HG03066 (cell line): Measurements from ENCODE around the gene TMEM163.
"Not testable (repeated sequence)": the region's sequence is repeated elsewhere in the genome, so short reads cannot be mapped to it uniquely, and the experiment has no call there.

Experiments used
- ATAC-seq: cut with Tn5 transposase; IDR thresholded peaks from one replicate; pipeline ENCODE4 v1.9.1; 2021; ENCODE audit warnings: low read depth; ENCODE audit not compliant: unreplicated experiment

The TMEM163 gene

DNA sequence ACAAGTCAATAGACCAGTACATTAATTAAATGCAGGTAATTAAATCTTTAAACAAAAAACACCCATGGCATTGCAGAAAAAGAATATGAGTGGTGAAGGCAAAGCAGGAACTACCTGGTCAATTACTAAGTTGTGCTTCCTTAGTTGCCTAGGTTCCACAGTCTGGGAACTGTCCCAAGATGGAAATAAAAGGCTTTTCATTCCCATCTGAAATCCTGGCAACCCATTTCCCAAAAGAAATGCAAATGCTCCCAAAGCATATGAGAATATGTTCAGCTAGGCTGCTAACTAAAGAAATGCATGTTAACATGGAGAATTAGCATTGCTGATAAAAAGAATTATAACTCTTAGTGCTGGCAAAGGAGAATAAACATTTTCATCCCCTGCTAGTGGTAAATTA is 177.8 kb downstream of the TMEM163 start:
- ATAC-seq = no peak

DNA sequence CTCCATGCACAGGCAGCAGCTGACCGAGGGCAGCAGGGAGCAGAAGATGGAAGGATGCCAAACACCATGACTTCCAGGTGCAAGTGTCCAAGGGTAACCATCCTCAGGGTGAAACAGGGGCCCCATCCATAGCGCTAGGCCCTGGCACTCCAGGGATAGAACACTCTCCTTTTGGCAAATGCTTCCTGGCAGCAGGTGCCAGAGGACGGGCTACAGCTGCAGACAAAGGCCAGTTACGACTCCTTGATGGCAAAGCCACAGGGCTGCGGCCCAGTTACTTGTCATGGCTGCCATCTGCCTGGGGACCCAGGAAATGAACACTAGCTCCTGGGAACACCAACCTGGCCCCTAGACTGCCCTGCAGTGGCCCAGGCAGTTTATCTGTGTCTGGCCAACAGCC is 178.8 kb downstream of the TMEM163 start:
- ATAC-seq = no peak

DNA sequence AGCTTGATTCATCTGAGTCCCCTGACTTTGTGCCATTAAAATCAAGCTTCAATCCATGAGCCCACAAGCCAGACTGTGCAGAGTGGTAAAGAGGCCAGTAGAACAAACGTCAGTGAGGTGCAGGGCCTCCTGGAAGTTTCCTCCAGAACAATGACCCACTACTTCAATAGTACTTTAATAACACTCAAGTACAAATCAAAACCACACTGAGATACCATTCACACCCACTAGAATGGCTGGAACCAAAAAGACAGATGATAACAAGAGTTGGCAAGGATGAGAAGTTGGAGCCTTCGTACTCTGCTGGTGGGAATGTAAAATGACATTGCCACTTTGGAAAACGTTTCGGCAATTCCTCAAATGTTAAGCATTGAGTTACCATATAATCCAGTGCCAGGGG is 181.1 kb downstream of the TMEM163 start:
- no peak for ATAC-seq

DNA sequence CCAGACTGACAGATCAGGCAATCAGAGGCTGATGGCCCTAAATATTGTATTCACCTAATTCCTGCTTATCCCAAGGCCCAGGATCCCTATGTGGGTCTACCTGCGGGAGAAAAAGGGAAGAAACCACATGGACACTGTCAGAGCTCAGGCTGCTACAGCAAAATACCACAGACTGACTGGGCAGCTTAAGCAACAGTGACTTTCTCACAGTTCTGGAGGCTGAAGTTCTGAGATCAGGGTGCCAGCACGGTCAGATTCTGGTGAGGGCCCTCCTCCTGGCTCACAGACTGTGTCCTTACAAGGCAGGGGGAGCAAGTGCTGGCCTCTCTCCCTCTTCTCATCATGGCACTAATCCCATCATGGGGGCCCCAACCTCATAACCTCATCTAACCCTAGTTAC is 181.7 kb downstream of the TMEM163 start:
- ATAC-seq = no peak

DNA sequence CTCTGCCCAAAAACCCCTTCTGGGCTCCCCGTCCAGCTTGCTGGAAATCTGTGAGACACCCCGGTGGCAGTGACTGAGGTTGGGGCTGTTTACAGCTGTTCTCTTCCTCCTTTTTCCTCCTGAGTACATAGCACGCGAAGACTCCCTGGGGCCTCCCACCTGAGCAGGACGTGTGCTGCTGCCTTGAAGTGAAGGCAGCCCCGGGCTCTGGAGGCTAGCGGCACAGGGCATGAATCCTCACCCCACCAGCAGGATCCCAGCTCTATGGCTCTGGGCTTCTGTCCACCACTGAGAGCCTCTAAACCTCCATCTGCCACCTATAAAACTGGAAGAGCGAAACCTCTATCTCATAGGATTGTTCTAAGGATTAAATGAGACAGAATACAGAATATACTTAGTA is 182.5 kb downstream of the TMEM163 start:
- no peak for ATAC-seq

DNA sequence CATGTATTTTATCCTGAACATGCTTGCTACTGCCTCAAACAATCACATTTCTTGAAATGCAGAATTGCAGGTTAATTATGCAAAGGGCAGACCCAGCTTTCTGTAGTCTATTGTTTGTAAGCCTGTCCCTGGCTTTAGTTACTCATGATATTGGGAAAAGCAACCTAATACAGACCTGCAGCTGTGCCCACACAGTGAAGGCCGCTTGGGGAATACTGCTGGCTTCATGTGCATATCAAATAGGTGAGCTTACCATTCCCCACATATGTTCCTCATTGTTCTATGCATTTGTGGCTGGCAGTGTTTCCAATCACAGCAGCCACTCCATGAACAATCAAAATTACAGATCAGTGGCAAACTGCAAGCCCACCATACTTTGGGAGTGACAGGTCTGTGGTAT is 186.3 kb downstream of the TMEM163 start:
- no peak for ATAC-seq

DNA sequence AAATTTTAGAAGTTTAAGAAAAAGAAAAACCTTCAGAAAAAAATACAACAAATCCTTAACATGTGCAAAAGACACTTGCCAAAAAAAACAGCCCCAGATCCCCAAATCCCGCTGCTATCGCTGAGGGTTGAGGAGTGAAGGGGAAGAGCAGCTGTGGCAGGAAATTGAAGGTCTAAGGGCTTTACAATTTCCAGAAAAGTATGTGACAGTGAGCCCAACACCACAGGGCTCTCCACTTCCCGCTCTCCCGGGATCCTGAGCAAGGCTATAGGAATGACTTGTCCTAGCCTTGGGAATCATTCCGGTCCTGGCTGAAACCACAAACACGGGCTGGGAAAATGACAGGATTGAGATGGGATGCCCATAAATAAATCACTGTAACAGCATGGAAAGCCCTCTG is 191.4 kb downstream of the TMEM163 start:
- no peak for ATAC-seq

DNA sequence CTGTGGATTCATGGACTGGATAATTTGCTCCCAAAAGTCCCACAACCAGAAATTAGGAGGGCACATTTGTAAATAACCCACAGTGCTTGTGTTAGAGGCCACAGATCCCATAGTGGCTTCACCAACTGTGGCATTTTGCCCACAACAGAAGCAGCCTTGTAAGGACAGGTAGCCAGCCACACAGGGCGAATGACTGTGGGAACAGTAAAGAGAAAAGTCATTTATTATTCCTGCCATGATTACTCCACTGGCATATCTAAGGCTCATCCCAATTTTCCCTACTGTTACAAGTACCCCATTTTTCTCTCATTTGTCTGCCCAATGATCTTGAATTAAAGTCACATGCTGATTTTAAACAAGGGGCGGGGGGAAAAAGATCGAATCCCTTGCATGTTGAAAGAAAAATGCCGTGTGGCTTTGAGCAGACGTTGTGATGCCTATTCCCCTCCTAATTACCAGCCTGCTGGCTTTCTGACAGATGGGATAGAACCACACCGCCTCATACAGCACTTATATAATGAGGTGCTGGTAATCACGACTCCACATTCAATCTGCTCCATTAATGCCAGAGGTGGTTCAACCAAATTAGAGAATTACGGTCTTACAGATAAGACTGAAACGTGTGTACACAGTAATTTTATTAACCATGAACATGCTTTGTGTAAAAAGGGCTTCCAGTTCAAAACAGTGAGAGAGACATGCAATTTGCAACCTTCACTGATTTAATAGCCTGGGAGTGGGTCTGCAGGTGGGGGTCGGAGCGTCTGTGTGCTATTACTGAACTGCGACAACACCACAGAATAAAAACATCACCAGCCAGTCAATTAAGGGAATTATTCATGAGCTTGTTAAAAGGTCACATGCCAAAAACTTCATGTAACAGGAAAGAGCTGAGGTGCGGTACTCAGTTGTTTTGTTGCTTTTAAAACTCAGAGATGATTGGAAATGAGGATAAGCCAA is 196.0 kb downstream of the TMEM163 start:
- no peak for ATAC-seq

DNA sequence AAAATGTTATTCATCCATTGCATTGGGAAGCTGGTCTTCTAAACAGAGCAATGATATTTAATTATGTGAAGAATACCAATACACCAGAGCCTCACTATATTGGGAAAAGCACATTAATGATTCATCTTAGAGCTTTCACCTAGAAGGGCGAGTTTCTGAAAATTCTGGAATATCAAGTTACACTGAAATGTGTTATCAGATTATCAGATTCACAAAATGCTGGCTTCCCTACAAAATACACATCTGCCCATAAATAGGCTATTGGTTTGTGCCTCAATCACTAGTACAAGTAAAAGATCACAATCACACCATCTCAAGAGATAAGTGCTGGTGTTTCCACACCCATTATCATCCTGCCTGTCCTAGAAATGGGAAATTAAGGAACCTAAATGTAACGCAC is 200.7 kb downstream of the TMEM163 start:
- ATAC-seq = no peak

DNA sequence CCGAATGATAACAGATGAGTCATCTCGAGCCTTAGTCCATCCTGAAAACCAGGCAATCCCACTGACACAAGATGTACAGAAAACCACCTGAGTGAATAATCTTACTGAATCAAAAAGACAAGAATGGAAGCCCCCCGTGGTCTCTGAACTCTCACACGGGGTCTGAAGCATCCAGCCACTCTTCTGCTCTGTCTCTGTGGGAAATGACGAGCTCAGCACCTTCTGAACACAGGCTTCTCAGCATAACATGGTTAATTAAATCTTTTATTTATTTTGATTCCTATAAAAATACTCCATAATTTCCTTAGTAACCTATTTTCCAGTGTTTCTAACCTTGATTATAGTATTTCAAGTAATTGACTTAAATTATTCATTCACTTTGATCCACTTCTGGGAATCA is 203.7 kb downstream of the TMEM163 start:
- ATAC-seq = no peak

DNA sequence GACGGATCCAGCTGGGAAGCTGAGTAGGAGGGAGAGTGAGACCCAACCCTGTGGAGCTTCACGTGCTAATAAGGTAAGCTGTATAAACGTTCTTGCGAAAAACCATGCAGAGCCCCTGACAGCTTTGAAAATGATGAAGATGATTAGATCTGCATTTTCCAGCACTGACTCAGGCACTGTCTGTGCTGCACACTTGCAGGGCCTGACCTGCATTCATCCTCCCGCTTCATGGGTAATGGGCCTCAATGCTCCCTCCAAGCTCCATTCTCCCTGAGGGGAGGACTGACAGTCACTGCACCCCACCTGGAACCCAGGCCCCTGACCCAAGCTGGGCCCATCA is 205.4 kb downstream of the TMEM163 start:
- no peak for ATAC-seq

DNA sequence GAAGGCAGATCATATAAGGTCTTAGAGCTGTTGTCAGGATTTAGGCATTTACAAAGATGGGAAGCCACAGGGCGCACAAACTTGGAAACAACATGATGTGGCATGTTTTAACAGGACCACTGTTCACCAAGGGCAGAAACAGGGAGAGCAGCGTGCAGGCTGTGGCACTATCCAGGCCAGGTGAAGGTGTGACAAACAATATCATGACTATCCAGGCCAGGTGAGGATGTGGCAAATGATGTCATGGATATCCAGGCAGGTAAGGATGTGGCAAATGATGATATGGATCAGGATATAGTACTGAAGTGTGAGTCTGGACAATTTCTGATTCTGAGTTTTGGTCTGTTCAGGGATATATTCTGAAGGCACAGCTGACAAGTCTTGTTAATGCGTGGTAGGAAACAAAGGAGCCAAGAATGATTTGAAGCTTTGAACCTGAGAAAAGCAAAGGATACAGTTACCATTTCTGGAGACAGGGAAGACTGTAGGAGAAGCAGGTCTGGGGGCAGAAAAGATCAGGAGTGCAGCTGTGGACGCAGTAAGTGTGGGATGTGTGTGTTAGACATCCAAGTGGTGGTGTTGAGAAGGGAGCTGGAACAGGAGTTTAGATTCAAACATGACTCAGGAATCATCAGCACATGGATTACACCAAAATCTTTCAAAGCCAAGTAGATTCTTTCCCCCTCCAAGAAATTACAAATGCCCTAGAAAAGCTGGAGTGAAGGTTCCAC is 205.9 kb downstream of the TMEM163 start:
- ATAC-seq = no peak

DNA sequence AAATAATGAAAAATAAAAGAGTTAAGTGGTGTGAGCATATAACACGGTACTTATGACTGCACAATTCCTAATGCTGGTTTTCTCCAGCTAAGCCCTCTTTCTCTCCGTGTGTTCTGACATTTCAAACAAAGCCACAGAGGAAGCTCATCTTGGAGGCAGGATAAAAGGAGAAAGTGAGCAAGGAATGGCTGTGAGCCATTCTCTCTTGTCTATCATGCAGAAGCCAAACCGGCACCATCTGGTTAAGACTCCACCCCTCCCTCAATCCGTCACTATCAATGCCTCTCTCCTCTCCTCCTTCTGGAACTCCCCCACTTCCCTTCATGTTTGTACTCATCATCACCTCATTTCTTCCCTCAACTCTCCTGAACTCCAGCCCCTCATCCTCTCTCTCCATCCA is 210.4 kb downstream of the TMEM163 start:
- no peak for ATAC-seq

DNA sequence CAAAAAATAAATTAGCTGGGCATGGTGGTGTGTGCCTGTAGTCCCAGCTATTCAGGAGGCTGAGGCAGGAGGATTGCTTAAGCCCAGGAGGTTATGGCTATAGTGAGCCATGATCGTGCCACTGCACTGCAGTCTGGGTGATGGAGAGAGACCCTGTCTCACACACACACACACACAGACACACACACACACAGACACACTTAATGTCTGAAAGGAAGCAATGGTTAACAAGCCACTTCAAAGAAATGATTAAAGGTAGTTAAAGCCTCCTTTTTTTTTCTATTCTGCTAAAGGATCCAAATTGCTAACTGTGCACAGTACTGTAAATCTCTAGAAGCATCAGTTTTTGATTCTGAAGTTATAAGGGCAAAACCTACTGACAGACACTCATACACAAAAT is 211.1 kb downstream of the TMEM163 start:
- no peak for ATAC-seq

DNA sequence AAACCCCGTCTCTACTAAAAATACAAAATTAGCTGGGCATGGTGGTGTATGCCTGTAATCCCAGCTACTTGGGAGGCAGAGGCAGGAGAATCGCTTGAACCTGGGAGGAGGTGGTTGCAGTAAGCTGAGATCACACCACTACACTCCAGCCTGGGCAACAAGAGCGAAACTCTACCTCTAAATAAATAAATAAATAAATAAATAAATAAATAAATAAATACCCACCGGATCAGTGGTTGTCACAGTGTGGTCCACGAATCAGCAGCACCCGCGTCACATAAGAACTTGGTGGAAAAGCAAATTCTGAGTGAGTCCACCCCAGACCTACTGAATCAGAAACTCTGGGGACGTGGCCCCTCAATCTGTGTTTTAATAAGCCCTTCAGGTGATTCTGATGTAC is 211.6 kb downstream of the TMEM163 start:
- not testable (repeated sequence) for ATAC-seq

DNA sequence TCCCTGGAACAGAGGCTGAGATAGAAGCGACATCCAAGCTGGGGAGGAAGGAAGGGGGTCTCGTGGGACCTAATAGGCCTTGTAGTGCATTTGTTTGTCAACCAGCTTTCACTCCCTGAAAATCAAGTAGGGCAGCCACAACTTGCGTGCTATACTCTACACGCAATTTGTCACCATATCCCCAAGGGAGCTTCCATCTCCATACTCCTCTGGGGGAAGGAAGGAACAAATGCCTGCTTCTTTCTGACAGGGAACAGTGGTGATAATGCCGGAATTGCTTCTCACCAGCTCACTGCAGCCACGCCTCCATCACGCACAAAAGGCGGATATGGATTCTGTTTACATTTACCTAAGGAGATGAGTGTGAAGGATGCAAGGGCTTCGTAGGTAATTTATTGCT is 213.4 kb downstream of the TMEM163 start:
- ATAC-seq = no peak

DNA sequence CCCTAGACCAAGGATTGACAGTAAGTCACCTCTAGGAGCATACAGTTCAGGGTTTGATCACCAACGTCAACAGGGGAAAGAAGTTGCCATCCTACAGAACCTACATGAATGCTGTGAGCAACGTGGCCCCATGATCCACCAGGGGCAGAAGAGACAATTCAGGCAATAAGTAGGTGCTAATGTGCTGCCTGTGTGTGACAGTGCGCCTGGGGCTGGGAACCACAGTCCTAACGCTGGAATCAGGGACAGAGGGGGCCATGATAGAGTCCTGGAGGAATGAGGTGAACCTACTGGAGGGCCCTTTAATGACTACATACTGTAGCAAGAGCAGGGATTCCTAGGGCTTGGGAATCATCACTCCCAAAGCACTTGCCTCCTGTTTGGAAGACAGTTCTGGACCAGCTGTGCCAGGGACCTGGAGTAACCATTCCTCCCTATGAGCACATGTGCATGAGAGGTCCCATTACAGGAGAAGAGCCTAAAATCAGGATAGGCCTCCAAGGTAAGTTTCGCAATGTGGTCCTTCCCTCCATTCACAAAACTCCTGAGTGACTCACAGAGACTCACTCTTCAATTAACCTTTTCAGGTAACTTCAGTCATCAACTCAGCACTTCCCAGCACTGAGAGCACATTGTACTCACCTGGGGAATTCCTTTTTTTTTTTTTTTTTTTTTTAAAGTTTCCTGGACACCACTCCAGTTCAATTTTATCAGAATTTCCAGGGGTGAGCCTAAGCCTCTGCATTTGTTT is 214.0 kb downstream of the TMEM163 start:
- ATAC-seq = no peak

DNA sequence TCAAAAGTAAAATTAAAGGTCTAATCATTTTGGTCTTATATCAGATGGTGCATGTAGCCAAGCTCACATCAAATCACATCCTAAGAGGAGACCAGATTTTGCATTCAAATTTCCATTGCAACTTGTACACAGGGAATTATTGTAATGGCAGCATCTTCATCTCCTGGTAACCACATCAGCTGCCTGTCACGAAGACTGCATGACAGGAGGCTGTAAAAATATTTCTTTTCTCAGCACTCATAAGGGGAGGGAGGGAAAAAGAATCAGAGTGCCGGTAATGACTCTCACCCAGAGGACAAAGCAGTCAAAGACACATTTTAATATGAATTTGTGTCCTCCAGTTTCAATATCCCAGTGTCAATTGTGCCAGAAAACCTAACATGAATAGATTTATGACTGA is 216.7 kb downstream of the TMEM163 start:
- ATAC-seq = no peak

DNA sequence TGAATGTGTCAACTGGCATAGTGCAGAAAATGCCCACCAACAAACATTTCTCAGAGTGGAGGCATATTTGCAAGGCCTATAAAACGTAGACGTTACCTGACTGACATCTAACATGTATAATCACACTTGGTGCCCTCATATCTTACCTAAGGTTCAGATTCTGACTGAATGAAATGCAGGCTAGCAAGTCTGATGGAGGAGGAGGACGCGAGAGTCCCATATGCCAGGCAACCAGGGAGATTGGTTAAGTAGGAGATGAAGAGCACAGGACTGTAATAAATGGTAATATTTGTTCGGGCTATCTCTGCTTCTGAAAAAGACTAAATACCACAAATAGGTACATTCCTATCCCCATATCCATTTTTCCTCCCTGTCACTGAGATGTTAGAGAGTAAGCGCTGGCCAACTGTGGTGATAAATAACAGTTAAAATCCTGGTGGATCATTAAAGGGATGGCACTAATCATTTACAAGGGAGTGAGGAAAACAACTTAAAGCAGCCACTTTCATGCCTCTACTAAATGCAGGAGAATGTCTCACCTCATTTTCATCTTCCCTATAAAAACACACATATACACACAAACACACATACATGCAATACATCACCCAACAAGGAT is 217.2 kb downstream of the TMEM163 start:
- ATAC-seq = no peak

DNA sequence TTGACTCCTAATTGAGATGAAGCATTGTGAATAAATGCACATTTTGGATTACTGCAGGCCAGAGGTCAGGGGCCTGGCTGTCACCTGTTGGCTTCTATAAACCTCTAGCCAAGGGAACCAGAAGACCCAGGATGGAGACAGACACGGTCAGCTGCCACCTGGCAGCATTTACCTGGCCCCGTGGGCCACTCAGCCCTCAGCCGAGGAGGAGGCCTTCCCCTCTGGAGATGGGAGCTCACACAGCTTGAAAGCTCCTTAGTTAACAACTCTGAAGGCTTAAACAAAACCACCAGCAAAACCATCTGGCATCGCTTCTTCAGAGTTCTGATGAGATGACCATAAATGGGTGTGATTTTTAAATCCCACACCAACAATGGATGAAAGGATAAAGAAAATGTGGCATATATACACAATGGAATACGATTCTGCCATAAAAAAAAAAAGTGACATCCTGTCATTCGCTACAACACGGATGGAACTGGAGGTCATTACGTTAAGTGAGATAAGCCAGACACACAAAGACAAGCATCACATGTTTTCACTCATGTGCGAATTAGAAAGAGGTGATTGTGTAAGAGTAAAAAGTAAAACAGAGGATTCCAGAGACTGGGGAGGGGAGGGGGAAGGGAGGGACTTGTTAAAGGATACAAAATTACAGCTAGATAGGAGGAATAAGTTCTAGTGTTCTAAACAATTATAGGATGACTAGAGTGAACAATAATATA is 218.4 kb downstream of the TMEM163 start:
- ATAC-seq = no peak
